MM.1S (cell line): ENCODE results near the gene DDO.

ENCODE experiments used
- DNase-seq: peaks from one replicate; pipeline ENCODE4 v3.0.0-alpha.2; 2015
- H2AFZ ChIP-seq: fragments of 300-600 bp; sonication (generic); 2 replicates; pipeline ENCODE4 v1.6.0; 2016; ENCODE audit warnings: antibody characterized with exemption, low read length
- H3F3A ChIP-seq: fragments of 300-600 bp; sonication (generic); 2 replicates; pipeline ENCODE4 v1.6.1; 2016; ENCODE audit warnings: mild to moderate bottlenecking, antibody characterized with exemption, low read length, moderate library complexity, mixed read lengths; ENCODE audit not compliant: insufficient read depth
- H3K27ac ChIP-seq: fragments of 300-600 bp; sonication (generic); 2 replicates; pipeline ENCODE4 v1.5.1; 2016; ENCODE audit warnings: mild to moderate bottlenecking, low read length
- H3K27me3 ChIP-seq: fragments of 300-600 bp; sonication (generic); replicated peaks from 2 replicates; pipeline ENCODE4 v1.6.0; 2016; ENCODE audit warnings: low read length; ENCODE audit not compliant: insufficient read depth
- H3K36me3 ChIP-seq: fragments of 300-600 bp; sonication (generic); replicated peaks from 2 replicates; pipeline ENCODE4 v1.6.1; 2016; ENCODE audit warnings: mild to moderate bottlenecking, low read length, mixed read lengths; ENCODE audit not compliant: insufficient read depth
- H3K4me1 ChIP-seq: fragments of 300-600 bp; sonication (generic); 2 replicates; pipeline ENCODE4 v1.6.1; 2016; ENCODE audit warnings: low read length, mixed read lengths
- H3K4me2 ChIP-seq: fragments of 300-600 bp; sonication (generic); 2 replicates; pipeline ENCODE4 v1.6.0; 2016; ENCODE audit warnings: low read depth, low read length
- H3K4me3 ChIP-seq: fragments of 300-600 bp; sonication (generic); 2 replicates; pipeline ENCODE4 v1.5.1; 2016; ENCODE audit warnings: low read length, mixed read lengths
- H3K79me2 ChIP-seq: fragments of 300-600 bp; sonication (generic); 2 replicates; pipeline ENCODE4 v1.6.1; 2016; ENCODE audit warnings: mixed run types, low read length, mixed read lengths
- H3K9ac ChIP-seq: fragments of 300-600 bp; sonication (generic); 2 replicates; pipeline ENCODE4 v1.6.1; 2016; ENCODE audit warnings: low read length, mixed read lengths
- H3K9me2 ChIP-seq: fragments of 300-600 bp; sonication (generic); replicated peaks from 2 replicates; pipeline ENCODE4 v1.6.1; 2016; ENCODE audit warnings: mild to moderate bottlenecking, low read length, mixed read lengths; ENCODE audit not compliant: insufficient read depth
- H3K9me3 ChIP-seq: fragments of 300-600 bp; sonication (generic); replicated peaks from 2 replicates; pipeline ENCODE4 v1.6.1; 2016; ENCODE audit warnings: mild to moderate bottlenecking, low read length, mixed read lengths; ENCODE audit not compliant: insufficient read depth
- H4K20me1 ChIP-seq: fragments of 300-600 bp; sonication (generic); 2 replicates; pipeline ENCODE4 v1.6.1; 2016; ENCODE audit warnings: mild to moderate bottlenecking, low read length, moderate library complexity, mixed read lengths; ENCODE audit not compliant: insufficient read depth
- CTCF ChIP-seq: fragments of 300-600 bp; sonication (generic); IDR thresholded peaks from 2 replicates; pipeline ENCODE4 v1.5.1; 2016; ENCODE audit warnings: antibody characterized with exemption, low read length, mixed read lengths
- EZH2 ChIP-seq: fragments of 300-600 bp; sonication (generic); optimal IDR thresholded peaks from 2 replicates; pipeline ENCODE3; 2017; ENCODE audit warnings: low read depth, mild to moderate bottlenecking, antibody characterized with exemption, low read length, mixed read lengths
- EZH2phosphoT487 ChIP-seq: fragments of 300-600 bp; sonication (generic); IDR thresholded peaks from 2 replicates; pipeline ENCODE4 v1.6.1; 2018; ENCODE audit warnings: antibody characterized with exemption, low read length

The DDO gene

GRCh38 chr6:110422444-110422822 is 7.1 kb upstream of the DDO start:
- Histone ChIP-seq H4K20me1 (no peaks in the 10 kb centered on the region), H3K9me3 (no peaks in the 10 kb centered on the region), H3K27ac (no peak overlapping the region), H3K27me3 (no peaks in the 10 kb centered on the region), H2AFZ (no peak overlapping the region), H3K79me2 (no peaks in the 10 kb centered on the region), H3K9ac (no peak overlapping the region), H3K9me2 (no peaks in the 10 kb centered on the region), H3K4me1 (no peaks in the 10 kb centered on the region), H3K4me3 (no peak overlapping the region), H3K4me2 (no peak overlapping the region), H3K36me3 (no peaks in the 10 kb centered on the region), H3F3A (no peaks in the 10 kb centered on the region)
- DNase-seq: no peak
- TF ChIP-seq EZH2: no peak
- no peak for TF ChIP-seq CTCF
- TF ChIP-seq EZH2phosphoT487: no peak

GRCh38 chr6:110421749-110422443 is 6.5 kb upstream of the DDO start:
- Histone ChIP-seq H3K9me3 (no peaks in the 10 kb centered on the region), H3K4me3 (no peak overlapping the region), H3K27me3 (no peaks in the 10 kb centered on the region), H3K36me3 (no peaks in the 10 kb centered on the region), H3K9ac (no peak overlapping the region), H4K20me1 (no peaks in the 10 kb centered on the region), H3K4me2 (no peak overlapping the region), H3K9me2 (no peaks in the 10 kb centered on the region), H3K4me1 (no peaks in the 10 kb centered on the region), H3K79me2 (no peaks in the 10 kb centered on the region), H3F3A (no peaks in the 10 kb centered on the region), H3K27ac (no peak overlapping the region), H2AFZ (no peak overlapping the region)
- peak; percentile 29 for DNase-seq
- TF ChIP-seq CTCF (no peak), EZH2 (no peak), EZH2phosphoT487 (no peak)

- DNase-seq: no peak
- H3K9me2 ChIP-seq: no peaks in the 10 kb centered on the region
- no peaks in the 10 kb centered on the region for H3F3A ChIP-seq
- H3K4me3 ChIP-seq: no peak overlapping the region
- no peak overlapping the region for H2AFZ ChIP-seq
- no peaks in the 10 kb centered on the region for H3K9me3 ChIP-seq
- no peak overlapping the region for H3K9ac ChIP-seq
- H3K36me3 ChIP-seq: no peaks in the 10 kb centered on the region
- H3K4me2 ChIP-seq: no peak overlapping the region
- no peaks in the 10 kb centered on the region for H3K79me2 ChIP-seq
- TF ChIP-seq CTCF: no peak
- no peak for TF ChIP-seq EZH2phosphoT487
- no peak for TF ChIP-seq EZH2
- H3K27me3 ChIP-seq: no peaks in the 10 kb centered on the region
- no peaks in the 10 kb centered on the region for H3K4me1 ChIP-seq
- H3K27ac ChIP-seq: no peak overlapping the region
- no peaks in the 10 kb centered on the region for H4K20me1 ChIP-seq
Measured at GRCh38 chr6:110419028-110419739, 3.8 kb upstream of the DDO start.
